Mucosa of rectum (tissue), 2 donors: ENCODE results near the gene ZDHHC9.

Experiments
- H3K27ac ChIP-seq, 2 donors: one replicate each; pipeline ENCODE4 v1.7.0; 2013; ENCODE audit warnings: inconsistent platforms in 2 of 2, low read depth in 2 of 2, low read length in 2 of 2
- H3K27me3 ChIP-seq, 2 donors: one replicate each; pipeline ENCODE4 v1.7.0; 2013; ENCODE audit warnings: low read length in 2 of 2; ENCODE audit not compliant: control insufficient read depth in 2 of 2, insufficient read depth in 2 of 2
- H3K36me3 ChIP-seq, 2 donors: one replicate each; pipeline ENCODE4 v1.7.0; 2013; ENCODE audit warnings: low read length in 2 of 2; ENCODE audit not compliant: control insufficient read depth in 2 of 2, insufficient read depth in 2 of 2
- H3K4me1 ChIP-seq, 2 donors: one replicate each; pipeline ENCODE4 v1.7.0; 2013; ENCODE audit warnings: low read length in 2 of 2, mild to moderate bottlenecking in 1 of 2; ENCODE audit not compliant: control insufficient read depth in 2 of 2, insufficient read depth in 2 of 2
- H3K4me3 ChIP-seq, 2 donors: one replicate each; pipeline ENCODE4 v1.7.0; 2013; ENCODE audit warnings: low read length in 2 of 2
- H3K9ac ChIP-seq, 2 donors: one replicate each; pipeline ENCODE4 v1.7.0; 2013; ENCODE audit warnings: low read length in 2 of 2, low read depth in 1 of 2, mild to moderate bottlenecking in 1 of 2
- H3K9me3 ChIP-seq, 2 donors: one replicate each; pipeline ENCODE4 v1.7.0; 2013; ENCODE audit warnings: low read length in 2 of 2; ENCODE audit not compliant: control insufficient read depth in 2 of 2
- donor health status: healthy.
- donor health status: Normal muscosa, but diverticular disease.

The ZDHHC9 gene

GRCh38 chrX:129779747-129780146 is 63.9 kb downstream of the ZDHHC9 start, which contains the start of gene SASH3:
SASH3 (plus strand) TSS chrX:129779949; CDS start chrX:129780098, 149 bp downstream.
- Histone ChIP-seq H3K36me3 (no peaks in the 10 kb centered on the region), H3K4me3 (peak within 1 kb of the TSS; percentile 38 to 71), H3K9ac (peak within 1 kb of the TSS in 1 of 2 donors; percentile 60), H3K27me3 (no peaks in the 10 kb centered on the region), H3K4me1 (peaks cover 0 to 5% of the 10 kb centered on the region in 2 donors), H3K27ac (peak within 1 kb of the TSS; percentile 46 to 77), H3K9me3 (no peaks in the 10 kb centered on the region)

GRCh38 chrX:129779086-129779672 is 64.5 kb downstream of the ZDHHC9 start:
- peaks cover 0 to 5% of the 10 kb centered on the region in 2 donors for H3K4me1 ChIP-seq
- H3K27ac ChIP-seq: peak overlapping the region; percentile 25 to 59
- H3K36me3 ChIP-seq: no peaks in the 10 kb centered on the region
- no peaks in the 10 kb centered on the region for H3K27me3 ChIP-seq
- H3K9ac ChIP-seq: no peak overlapping the region
- peak overlapping the region; percentile 5 to 71 for H3K4me3 ChIP-seq
- H3K9me3 ChIP-seq: no peaks in the 10 kb centered on the region

- peak overlapping the region; percentile 67 to 83 for H3K27ac ChIP-seq
- H3K9ac ChIP-seq: peak overlapping the region; percentile 32 to 47
- peak overlapping the region; percentile 34 to 54 for H3K4me3 ChIP-seq
- no peaks in the 10 kb centered on the region for H3K27me3 ChIP-seq
- no peaks in the 10 kb centered on the region for H3K36me3 ChIP-seq
- peaks cover 4 to 13% of the 10 kb centered on the region in 2 donors for H3K4me1 ChIP-seq
- no peaks in the 10 kb centered on the region for H3K9me3 ChIP-seq
Measured at GRCh38 chrX:129777218-129778030, 66.3 kb downstream of the ZDHHC9 start.

GRCh38 chrX:129773649-129774458 is 69.8 kb downstream of the ZDHHC9 start:
- peak overlapping the region; percentile 25 to 74 for H3K27ac ChIP-seq
- no peaks in the 10 kb centered on the region for H3K9me3 ChIP-seq
- H3K4me1 ChIP-seq: peaks cover 4 to 17% of the 10 kb centered on the region in 2 donors
- no peak overlapping the region for H3K9ac ChIP-seq
- no peaks in the 10 kb centered on the region for H3K36me3 ChIP-seq
- no peaks in the 10 kb centered on the region for H3K27me3 ChIP-seq
- no peak overlapping the region for H3K4me3 ChIP-seq

GRCh38 chrX:129772796-129773431 is 70.8 kb downstream of the ZDHHC9 start:
- H3K9me3 ChIP-seq: no peaks in the 10 kb centered on the region
- H3K27ac ChIP-seq: peak overlapping the region; percentile 38 to 74
- peak overlapping the region in 1 of 2 donors; percentile 53 for H3K4me3 ChIP-seq
- H3K36me3 ChIP-seq: no peaks in the 10 kb centered on the region
- H3K4me1 ChIP-seq: peaks cover 4 to 18% of the 10 kb centered on the region in 2 donors
- H3K9ac ChIP-seq: no peak overlapping the region
- no peaks in the 10 kb centered on the region for H3K27me3 ChIP-seq

GRCh38 chrX:129771266-129771995 is 72.3 kb downstream of the ZDHHC9 start:
- Histone ChIP-seq H3K36me3 (no peaks in the 10 kb centered on the region), H3K27me3 (no peaks in the 10 kb centered on the region), H3K9ac (peak overlapping the region in 1 of 2 donors; percentile 24), H3K9me3 (no peaks in the 10 kb centered on the region), H3K4me1 (peaks cover 4 to 14% of the 10 kb centered on the region in 2 donors), H3K27ac (peak overlapping the region in 1 of 2 donors; percentile 41), H3K4me3 (no peak overlapping the region)

- no peak overlapping the region for H3K4me3 ChIP-seq
- H3K36me3 ChIP-seq: no peaks in the 10 kb centered on the region
- no peaks in the 10 kb centered on the region for H3K9me3 ChIP-seq
- peak overlapping the region in 1 of 2 donors; percentile 52 for H3K27ac ChIP-seq
- no peak overlapping the region for H3K9ac ChIP-seq
- H3K4me1 ChIP-seq: peaks cover 4 to 14% of the 10 kb centered on the region in 2 donors
- no peaks in the 10 kb centered on the region for H3K27me3 ChIP-seq
Measured at GRCh38 chrX:129769467-129770154, 74.1 kb downstream of the ZDHHC9 start.

GRCh38 chrX:129768586-129769466 is 74.9 kb downstream of the ZDHHC9 start:
- H3K4me1 ChIP-seq: peaks cover 4 to 13% of the 10 kb centered on the region in 2 donors
- no peaks in the 10 kb centered on the region for H3K27me3 ChIP-seq
- no peaks in the 10 kb centered on the region for H3K36me3 ChIP-seq
- H3K9ac ChIP-seq: no peak overlapping the region
- peak overlapping the region in 1 of 2 donors; percentile 52 for H3K27ac ChIP-seq
- no peaks in the 10 kb centered on the region for H3K9me3 ChIP-seq
- no peak overlapping the region for H3K4me3 ChIP-seq
